GM12878 (cell line): ENCODE results near the gene CHDH. TPM values are rescaled to one million over a fixed set of nuclear protein-coding genes. Genes with fewer than 3 reads are reported as not detected.

Experiments used
- ATAC-seq: fragments of 200-7000 bp; cut with Tn5 transposase; 3 replicates; pipeline ENCODE4 v1.9.1; 2020; ENCODE audit warnings: mild to moderate bottlenecking, moderate library complexity
- BruUV-seq: library from RNA; stranded (reverse); fragments of 400-500 nt; replicated peaks from 2 replicates; lab custom pipeline; 2021; lab: Mats Ljungman, UMichigan
- CTCF ChIA-PET: fragments of 300-600 bp; sonication (Branson Sonifier 250); formaldehyde crosslinking; extraction: SDS; loops from one replicate; lab custom pipeline; 2021; ENCODE audit warnings: inconsistent platforms; lab: Yijun Ruan, JAX
- POLR2A ChIA-PET: fragments of 350-600 bp; formaldehyde crosslinking; extraction: SDS; loops from one replicate; lab custom pipeline; 2021; ENCODE audit warnings: inconsistent platforms; lab: Charles Lee
- RAD21 ChIA-PET: fragments of 300-600 bp; sonication (Branson Sonifier 250); formaldehyde crosslinking; loops from one replicate; lab custom pipeline; 2023; ENCODE audit warnings: antibody characterized with exemption; ENCODE audit not compliant: unreplicated experiment; lab: Charles Lee
- SMC1A ChIA-PET: fragments of 300-600 bp; sonication (Branson Sonifier 250); formaldehyde crosslinking; loops from one replicate; lab custom pipeline; 2023; ENCODE audit not compliant: unreplicated experiment, uncharacterized antibody; lab: Charles Lee
- DNase-seq: peaks from one replicate; pipeline ENCODE4 v3.0.0-alpha.2; 2011; ENCODE audit warnings: low read depth, low spot score
- FAIRE-seq: peaks from 3 replicates; lab custom pipeline; 2011; peaks lifted over from hg19 to GRCh38; lab: Jason Lieb, UNC
- H2AFZ ChIP-seq: 2 replicates; pipeline ENCODE4 v1.6.0; 2011; ENCODE audit warnings: low read depth, low read length, control low read depth; ENCODE audit not compliant: control insufficient read depth
- H3K27ac ChIP-seq: 2 replicates; pipeline ENCODE4 v1.5.1; 2011; ENCODE audit warnings: control low read depth; ENCODE audit not compliant: control insufficient read depth, insufficient read depth
- H3K27me3 ChIP-seq, 2 experiments: replicated peaks in 1 of 2; 2 replicates each; pipeline versions ENCODE4 v1.6.0 to v1.6.1; 2011; ENCODE audit warnings: low read length in 1 of 2; ENCODE audit not compliant: control insufficient read depth in 2 of 2, insufficient read depth in 2 of 2
- H3K36me3 ChIP-seq, 2 experiments: 2 replicates each; pipeline ENCODE4 v1.5.1; 2011; ENCODE audit warnings: low read length in 1 of 2; ENCODE audit not compliant: control insufficient read depth in 2 of 2, insufficient read depth in 2 of 2
- H3K4me1 ChIP-seq: 2 replicates; pipeline ENCODE4 v1.6.1; 2011; ENCODE audit warnings: mild to moderate bottlenecking, low read length, moderate library complexity, mixed read lengths; ENCODE audit not compliant: control insufficient read depth, insufficient read depth
- H3K4me2 ChIP-seq: 2 replicates; pipeline ENCODE4 v1.6.0; 2011; ENCODE audit warnings: control low read depth; ENCODE audit not compliant: control insufficient read depth, insufficient read depth
- H3K4me3 ChIP-seq: fragments of 200-600 bp; sonication (generic); 2 replicates; pipeline ENCODE4 v1.5.1; 2016
- H3K79me2 ChIP-seq: 2 replicates; pipeline ENCODE4 v1.6.0; 2011; ENCODE audit warnings: low read length; ENCODE audit not compliant: control insufficient read depth, insufficient read depth
- H3K9ac ChIP-seq: 2 replicates; pipeline ENCODE4 v1.8.0; 2011; ENCODE audit warnings: low read length, control low read depth, mixed read lengths; ENCODE audit not compliant: control insufficient read depth, insufficient read depth
- H3K9me3 ChIP-seq: replicated peaks from 3 replicates; pipeline ENCODE4 v1.5.1; 2011; ENCODE audit warnings: mild to moderate bottlenecking, low read length; ENCODE audit not compliant: control insufficient read depth, insufficient read depth
- H4K20me1 ChIP-seq: 2 replicates; pipeline ENCODE4 v1.6.0; 2011; ENCODE audit not compliant: control insufficient read depth, insufficient read depth
- CBFB ChIP-seq: IDR thresholded peaks from 2 replicates; pipeline ENCODE4 v1.6.1; 2016; ENCODE audit warnings: antibody characterized with exemption, low read depth
- GABPA ChIP-seq: IDR thresholded peaks from 2 replicates; pipeline ENCODE4 v1.6.1; 2014; ENCODE audit warnings: antibody characterized with exemption, low read depth, mild to moderate bottlenecking, inconsistent platforms
- GATAD2B ChIP-seq: fragments of 450-650 bp; conservative IDR thresholded peaks from 2 replicates; pipeline ENCODE4 v1.6.1; 2017; ENCODE audit warnings: low read depth, mild to moderate bottlenecking, moderate library complexity
- HDAC2 ChIP-seq: fragments of 200-600 bp; sonication (generic); IDR thresholded peaks from 2 replicates; pipeline ENCODE4 v1.6.1; 2017
- IRF3 ChIP-seq: fragments of 450-650 bp; IDR thresholded peaks from 2 replicates; pipeline ENCODE4 v1.6.1; 2014; ENCODE audit warnings: mild to moderate bottlenecking
- JUNB ChIP-seq: IDR thresholded peaks from 2 replicates; pipeline ENCODE4 v1.6.1; 2016; ENCODE audit warnings: antibody characterized with exemption, mild to moderate bottlenecking
- KDM1A ChIP-seq: fragments of 200-600 bp; sonication (generic); IDR thresholded peaks from 2 replicates; pipeline ENCODE4 v1.6.1; 2016; ENCODE audit warnings: borderline replicate concordance
- MYB ChIP-seq: fragments of 150-350 bp; IDR thresholded peaks from 2 replicates; pipeline ENCODE4 v1.6.1; 2014; ENCODE audit warnings: mild to moderate bottlenecking, low read depth, low read length, borderline replicate concordance
- PAX8 ChIP-seq: fragments of 450-650 bp; IDR thresholded peaks from 2 replicates; pipeline ENCODE4 v1.6.1; 2017; ENCODE audit warnings: mild to moderate bottlenecking, moderate library complexity
- POLR2AphosphoS2 ChIP-seq: IDR thresholded peaks from 2 replicates; pipeline ENCODE4 v1.6.1; 2011; ENCODE audit warnings: low read depth, mild to moderate bottlenecking, low read length, improper control_type of control experiment, moderate library complexity
- RBBP5 ChIP-seq: fragments of 200-600 bp; sonication (generic); conservative IDR thresholded peaks from 2 replicates; pipeline ENCODE4 v1.6.1; 2016
- SPI1 ChIP-seq: IDR thresholded peaks from 2 replicates; pipeline ENCODE4 v1.6.1; 2011; ENCODE audit warnings: low read depth, mild to moderate bottlenecking, low read length, moderate library complexity, borderline replicate concordance; ENCODE audit not compliant: insufficient read depth
- TCF7 ChIP-seq: IDR thresholded peaks from 2 replicates; pipeline ENCODE4 v1.6.1; 2014; ENCODE audit warnings: antibody characterized with exemption, borderline replicate concordance
- WRNIP1 ChIP-seq: IDR thresholded peaks from 2 replicates; pipeline ENCODE4 v1.6.1; 2011; ENCODE audit warnings: low read depth, low read length, improper control_type of control experiment, borderline replicate concordance
- WGBS: methylation state at CpG from one replicate; pipeline ENCODE4 v1.1.6; 2016; ENCODE audit warnings: low lambda C conversion rate; ENCODE audit not compliant: insufficient replicate concordance, insufficient coverage; ENCODE audit errors: missing lambda C conversion rate; 5-methylcytosine and 5-hydroxymethylcytosine counted together
- in situ Hi-C: fragments of 300-500 bp; cut with MboI; formaldehyde crosslinking; loops from 9 replicates; pipeline ENCODE4 v1.14.3; 2018; ENCODE audit warnings: mixed read lengths
- intact Hi-C: fragments of 100-400 bp; cut with micrococcal nuclease; formaldehyde crosslinking; loops from one replicate; pipeline ENCODE4 v1.14.2; 2022; ENCODE audit not compliant: unreplicated experiment
- polyA plus RNA-seq, 11 experiments: library from polyadenylated mRNA; depleted of rRNA in 4 of 11; unstranded in 6 of 11; stranded (reverse) in 5 of 11; fragments of >200 nt; fragmentation: Nextera tagmentation in 4 of 11; fragmentation: Illumina TruSeq in 1 of 11; extraction: Ambion mirVana in 4 of 11; extraction: Trizol in 1 of 11; gene quantifications; 1 replicate in 1 of 11; 2 replicates in 10 of 11; pipeline versions ENCODE4 v1.2.1 to v1.2.3, GENCODE V29; 2011 to 2016; ENCODE audit warnings: inconsistent platforms in 2 of 11, missing spikeins in 2 of 11, low read depth in 1 of 11
- total RNA-seq, 4 experiments: library from RNA; depleted of rRNA in 3 of 4; stranded (reverse); fragments of >200 nt in 3 of 4; fragmentation: Illumina TruSeq in 1 of 4; extraction: Trizol in 1 of 4; gene quantifications; 2 replicates each; pipeline versions ENCODE4 v1.2.1 to v1.2.3, GENCODE V29; 2013 to 2021
- TF ChIP-seq, protein P1 (sequence below): IDR thresholded peaks from 2 replicates; pipeline ENCODE4 v1.6.1; 2012; ENCODE audit warnings: low read length, inconsistent platforms

Gene CHDH
- total and polyA plus RNA-seq, 10 of the 15 experiments (the other 5 are each of a cell fraction or from before 2014, with no cell fraction given): 0.95 to 8.3 (median 2.9) TPM

DNA sequence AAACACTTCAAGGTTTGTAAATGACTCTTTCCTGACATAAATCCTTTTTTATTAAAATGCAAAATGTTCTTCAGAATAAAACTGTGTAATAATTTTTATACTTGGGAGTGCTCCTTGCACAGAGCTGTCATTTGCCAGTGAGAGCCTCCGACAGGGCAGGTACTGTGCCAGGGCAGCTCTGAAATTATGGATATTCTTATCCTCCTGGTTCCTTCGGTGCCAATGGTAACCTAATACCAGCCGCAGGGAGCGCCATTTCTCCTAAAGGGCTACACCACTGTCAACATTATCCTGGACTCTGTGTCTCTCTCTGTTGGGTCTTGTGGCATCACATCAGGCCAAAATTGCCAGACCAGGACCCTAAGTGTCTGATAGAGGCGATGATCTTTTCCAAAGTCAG is 33.0 kb downstream of the CHDH start:
- POLR2A ChIA-PET: no interaction called here
- intact Hi-C loops: no loop called here
- RAD21 ChIA-PET: no interaction called here

More for the DNA sequence above, 33.0 kb downstream of the CHDH start:
- H3K9ac ChIP-seq: no peak overlapping the region
- H3K4me2 ChIP-seq: no peak overlapping the region
- ATAC-seq: no peak
- H3K79me2 ChIP-seq: no peaks in the 10 kb centered on the region
- ChIA-PET SMC1A (no interaction called here), CTCF (interaction anchor here (0.6 kb wide), 1 partner anchor 113 kb away, joined by 4 read pairs; no protein-coding TSS in a partner anchor)
- WGBS: 76% methylated on average over 5 of the region's 5 CpGs
- no peak overlapping the region for H2AFZ ChIP-seq
- in situ Hi-C loops: no loop called here
- H3K4me1 ChIP-seq: no peaks in the 10 kb centered on the region
- no TSS peak for BruUV-seq
- no peaks in the 10 kb centered on the region for H3K27me3 ChIP-seq
- no peaks in the 10 kb centered on the region for H3K9me3 ChIP-seq
- H3K4me3 ChIP-seq: no peak overlapping the region
- no peak overlapping the region for H3K27ac ChIP-seq
- TF ChIP-seq PAX8 (no peak), WRNIP1 (no peak), TCF7 (no peak), HDAC2 (no peak), JUNB (no peak), RBBP5 (no peak), IRF3 (no peak), CBFB (no peak), SPI1 (no peak), MYB (no peak), GABPA (no peak), GATAD2B (no peak), KDM1A (no peak), POLR2AphosphoS2 (no peak)
- TF ChIP-seq, protein P1, sequence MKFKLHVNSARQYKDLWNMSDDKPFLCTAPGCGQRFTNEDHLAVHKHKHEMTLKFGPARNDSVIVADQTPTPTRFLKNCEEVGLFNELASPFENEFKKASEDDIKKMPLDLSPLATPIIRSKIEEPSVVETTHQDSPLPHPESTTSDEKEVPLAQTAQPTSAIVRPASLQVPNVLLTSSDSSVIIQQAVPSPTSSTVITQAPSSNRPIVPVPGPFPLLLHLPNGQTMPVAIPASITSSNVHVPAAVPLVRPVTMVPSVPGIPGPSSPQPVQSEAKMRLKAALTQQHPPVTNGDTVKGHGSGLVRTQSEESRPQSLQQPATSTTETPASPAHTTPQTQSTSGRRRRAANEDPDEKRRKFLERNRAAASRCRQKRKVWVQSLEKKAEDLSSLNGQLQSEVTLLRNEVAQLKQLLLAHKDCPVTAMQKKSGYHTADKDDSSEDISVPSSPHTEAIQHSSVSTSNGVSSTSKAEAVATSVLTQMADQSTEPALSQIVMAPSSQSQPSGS: no peak
- FAIRE-seq: no peak
- no peaks in the 10 kb centered on the region for H4K20me1 ChIP-seq
- H3K36me3 ChIP-seq: peaks cover 0 to 2% of the 10 kb centered on the region in 2 experiments; a peak in 2 of 4 replicates
- no peak for DNase-seq
